Pons (tissue), 1 donor: ENCODE measurements around the gene FHIT.

Experiments
- DNase-seq: peaks from one replicate; pipeline ENCODE4 v3.0.0-alpha.2; 2016; ENCODE audit warnings: low spot score

FHIT gene

DNA sequence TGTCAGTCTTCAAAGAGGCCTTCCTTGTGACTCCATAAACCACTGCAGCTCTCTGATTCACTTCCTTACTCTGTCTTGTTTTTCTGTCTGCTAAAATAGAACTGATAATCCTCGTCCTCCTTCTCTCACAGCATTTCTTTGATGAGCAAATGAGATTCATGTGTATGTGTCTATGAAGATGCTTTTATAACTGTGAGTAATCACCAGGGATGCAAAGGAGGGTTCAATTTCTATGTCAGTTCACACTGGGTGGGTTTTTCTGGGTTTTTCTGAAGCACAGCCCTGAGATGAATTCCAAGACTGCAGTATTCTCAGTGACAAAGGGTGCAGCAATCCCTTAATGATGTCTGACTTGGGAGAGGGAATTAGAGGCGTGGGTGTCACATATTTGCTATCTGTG, 1454.8 kb downstream of the FHIT start:
- DNase-seq = no peak

DNA sequence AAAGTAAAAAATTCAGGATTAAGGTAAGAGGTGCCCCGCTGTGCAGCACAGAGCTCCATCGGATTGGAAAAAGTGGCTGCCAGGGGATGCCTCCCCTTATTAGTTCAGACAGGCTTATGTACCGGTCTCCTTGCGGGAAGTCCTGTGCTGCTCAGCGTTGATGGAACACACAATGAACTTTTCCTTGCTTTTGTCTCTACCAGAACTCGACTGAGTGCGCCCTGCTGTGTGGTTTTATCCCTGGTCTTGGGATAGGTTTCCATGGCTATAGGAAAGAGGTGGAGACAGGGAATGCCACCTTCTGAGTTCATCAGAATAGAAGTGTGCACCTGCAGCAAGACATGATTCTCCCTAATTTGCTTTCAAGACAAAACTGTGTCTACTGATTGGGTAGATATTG, 1455.5 kb downstream of the FHIT start:
- no peak for DNase-seq

DNA sequence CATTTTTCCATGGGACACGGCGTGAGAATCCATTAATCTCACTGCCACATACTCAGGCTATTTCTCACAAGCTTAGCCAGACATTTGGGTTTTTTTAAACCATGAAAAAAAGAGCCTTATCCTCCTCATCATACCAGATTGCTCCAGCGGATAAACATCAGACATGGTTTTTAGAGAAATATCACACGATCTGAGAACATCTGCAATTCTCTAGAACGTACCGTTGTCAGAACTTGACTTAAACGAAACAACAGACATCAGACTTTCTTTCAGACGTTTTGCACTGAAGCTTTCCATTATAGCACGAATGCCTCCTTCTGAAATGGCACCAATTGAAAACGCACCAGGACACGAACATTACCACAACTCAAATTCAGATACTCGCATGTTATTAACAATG, 1457.3 kb downstream of the FHIT start:
- DNase-seq = no peak

DNA sequence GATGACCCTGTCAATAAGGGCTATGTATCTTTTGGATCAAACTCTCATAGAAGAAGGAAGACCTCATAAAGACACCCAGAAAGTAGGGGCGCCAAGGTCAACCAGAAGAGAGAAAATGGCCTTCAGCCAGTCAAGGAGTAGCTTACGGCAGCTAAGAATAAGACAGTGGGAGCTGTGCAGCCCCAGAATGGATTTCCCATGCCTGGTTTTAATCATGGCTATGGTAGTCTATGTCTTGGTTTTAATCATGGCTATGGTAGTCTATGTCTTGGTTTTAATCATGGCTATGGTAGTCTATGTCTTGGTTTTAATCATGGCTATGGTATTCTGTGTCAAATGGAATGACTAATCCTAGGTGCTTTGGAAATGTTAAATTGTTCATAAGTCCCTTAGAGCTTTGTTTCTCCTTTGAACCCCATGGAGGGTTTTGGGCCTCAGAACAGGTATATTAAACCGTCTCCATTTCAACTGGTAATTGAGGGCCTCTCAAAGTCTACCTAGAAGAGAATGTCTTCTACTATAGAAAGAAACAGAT, 1459.4 kb downstream of the FHIT start:
- DNase-seq = no peak

DNA sequence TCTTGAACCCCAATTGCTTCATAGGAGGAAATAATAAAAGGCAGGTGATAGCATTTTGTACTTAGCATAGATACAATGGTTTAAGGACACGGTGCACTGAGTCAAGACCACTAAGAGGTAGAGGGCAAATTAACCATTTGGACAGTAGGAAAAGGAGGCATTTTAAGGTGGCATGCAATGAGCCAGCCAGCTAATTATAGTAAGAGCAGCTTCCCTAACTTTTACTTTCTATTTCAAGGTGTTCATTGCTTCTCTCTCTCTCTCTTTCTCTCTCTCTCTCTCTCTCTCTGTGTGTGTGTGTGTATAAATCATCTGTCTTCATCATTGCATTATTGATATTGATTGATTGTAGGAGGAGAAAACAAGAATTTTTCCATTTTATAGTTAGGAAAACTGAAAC, 1461.0 kb downstream of the FHIT start:
- DNase-seq = no peak

DNA sequence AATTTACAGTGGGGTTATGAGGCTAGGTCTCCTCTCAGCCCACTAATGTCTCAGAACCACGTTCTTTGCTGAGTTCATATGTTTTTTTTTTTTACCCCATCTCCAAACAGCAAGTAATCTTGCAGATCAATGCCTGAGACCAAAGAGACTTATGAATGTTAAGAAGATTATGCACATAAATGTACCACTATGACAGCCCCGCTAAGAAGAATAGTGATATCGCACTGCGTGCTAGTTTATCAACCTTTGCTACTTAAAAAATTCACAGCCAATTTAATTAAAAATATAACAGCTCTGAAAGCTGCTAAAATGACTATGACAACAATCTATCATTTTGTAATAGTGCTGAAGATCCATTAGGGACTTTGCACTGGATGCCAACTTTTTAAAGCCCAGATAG, 1462.5 kb downstream of the FHIT start:
- DNase-seq = no peak

DNA sequence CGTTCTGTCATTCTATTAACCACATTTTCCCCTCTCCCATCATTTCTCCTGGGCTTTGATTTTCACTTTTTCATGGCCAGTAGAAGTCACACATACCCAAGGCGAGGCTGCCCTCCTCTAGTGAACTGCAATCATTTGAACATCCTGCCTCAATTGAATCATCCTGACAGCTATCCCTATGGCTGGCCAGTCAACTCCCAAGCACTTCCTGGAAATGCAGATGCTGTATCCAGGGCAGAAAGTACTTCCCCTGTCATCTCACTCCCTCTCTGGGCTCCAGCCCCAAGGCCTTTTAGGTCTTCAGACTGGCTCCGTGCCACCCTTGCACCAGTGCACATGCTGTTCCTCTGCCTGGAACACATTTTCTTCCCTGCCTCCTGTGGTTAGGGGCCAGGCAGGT, 1463.1 kb downstream of the FHIT start:
- no peak for DNase-seq

DNA sequence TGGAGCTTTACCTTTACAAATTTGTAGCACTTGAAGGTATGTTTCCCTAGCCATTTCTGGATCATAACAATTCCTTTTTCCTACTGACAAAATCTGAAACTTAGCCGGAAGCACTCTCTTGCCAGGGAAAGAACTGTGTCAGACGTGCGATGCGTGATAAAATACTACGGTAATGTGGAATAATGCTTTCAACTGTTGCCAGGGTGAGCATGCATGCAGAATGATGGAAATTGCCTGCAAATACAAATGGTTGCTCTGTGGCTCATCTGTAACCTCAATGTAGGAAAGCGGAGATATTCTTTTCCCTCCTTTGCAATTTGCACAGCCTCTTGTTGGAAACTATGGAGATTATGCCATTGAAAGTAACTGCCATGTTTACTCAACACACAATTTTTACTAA, 1464.9 kb downstream of the FHIT start:
- no peak for DNase-seq

DNA sequence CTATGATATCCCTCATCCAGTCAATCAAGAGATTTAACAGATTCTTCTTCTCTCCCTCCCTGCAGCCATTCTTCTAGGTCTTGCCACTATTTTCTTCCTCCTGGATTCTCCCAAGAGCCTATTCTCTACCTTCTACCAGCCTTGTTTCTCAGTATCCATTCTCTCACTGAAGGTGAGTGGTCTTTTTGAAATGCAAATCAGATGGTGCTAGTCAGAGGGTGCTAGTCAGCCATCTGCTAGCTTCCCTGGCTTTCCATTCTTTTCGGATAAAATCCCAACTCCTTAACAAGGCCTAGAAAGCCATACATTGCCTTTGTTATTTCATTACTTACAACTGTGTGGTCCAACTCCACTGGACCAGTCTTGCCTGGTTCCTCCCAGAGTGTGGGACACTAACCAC, 1467.1 kb downstream of the FHIT start:
- no peak for DNase-seq

DNA sequence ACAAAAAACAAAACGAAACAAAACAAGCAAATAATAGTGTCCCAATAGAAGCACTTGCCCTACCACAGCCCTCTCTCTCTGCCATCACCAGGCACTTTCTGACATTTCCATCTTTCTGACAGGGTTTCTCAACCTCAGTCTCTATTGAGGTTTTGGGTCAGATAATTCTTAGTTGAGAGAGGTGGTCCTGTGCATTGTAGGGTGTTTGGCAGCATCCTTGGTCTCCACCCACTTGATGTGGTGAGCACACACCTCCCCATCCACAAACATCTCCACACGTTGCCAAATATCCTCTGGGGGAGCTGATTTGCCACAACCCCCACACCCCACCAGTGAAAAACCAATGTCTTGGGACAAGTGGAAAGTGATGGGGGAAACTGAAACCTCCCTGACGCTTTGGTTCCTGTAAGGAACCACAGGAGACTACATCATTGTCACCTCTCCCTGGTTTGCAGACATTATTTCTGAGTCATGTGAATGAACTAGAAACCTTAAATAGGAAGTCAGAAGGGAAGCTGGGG, 1467.7 kb downstream of the FHIT start:
- no peak for DNase-seq

DNA sequence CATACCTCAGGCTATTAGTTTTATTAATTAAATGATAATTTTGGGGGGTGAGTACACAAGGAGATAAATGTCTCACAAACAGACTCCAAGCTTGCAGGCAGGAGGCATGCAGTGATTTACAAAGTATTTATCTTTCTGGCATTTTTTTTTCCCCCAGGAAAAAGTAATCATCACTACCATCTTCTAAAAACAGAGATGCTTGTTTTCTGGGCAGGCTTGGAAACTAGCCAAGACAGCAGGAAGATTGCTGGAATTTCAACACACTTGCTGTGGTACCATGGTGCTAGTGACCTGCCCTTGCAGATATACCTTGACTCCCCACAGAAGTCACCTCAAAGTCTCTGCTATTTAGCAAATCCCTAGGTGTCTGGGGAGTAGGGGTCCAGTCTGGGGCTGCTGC, 1468.6 kb downstream of the FHIT start:
- no peak for DNase-seq

DNA sequence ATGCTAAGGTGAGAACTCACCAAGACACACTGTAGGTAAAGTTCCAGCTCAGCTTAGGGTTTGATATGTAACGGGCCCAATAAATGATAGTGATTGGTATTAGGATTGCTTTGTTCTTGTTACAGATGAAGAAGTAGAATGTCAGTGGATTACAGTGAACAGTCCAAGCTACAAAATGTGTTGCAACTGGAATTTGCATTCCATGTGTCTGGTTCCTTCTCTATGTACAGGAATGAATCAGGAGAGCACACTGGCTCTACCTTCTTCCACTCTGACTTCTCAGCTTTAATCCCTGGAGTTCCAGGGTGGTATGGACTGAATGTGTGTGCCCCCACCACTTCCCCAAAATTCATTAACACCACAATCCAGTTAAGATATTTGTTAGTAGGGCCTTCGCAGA, 1471.0 kb downstream of the FHIT start:
- no peak for DNase-seq

DNA sequence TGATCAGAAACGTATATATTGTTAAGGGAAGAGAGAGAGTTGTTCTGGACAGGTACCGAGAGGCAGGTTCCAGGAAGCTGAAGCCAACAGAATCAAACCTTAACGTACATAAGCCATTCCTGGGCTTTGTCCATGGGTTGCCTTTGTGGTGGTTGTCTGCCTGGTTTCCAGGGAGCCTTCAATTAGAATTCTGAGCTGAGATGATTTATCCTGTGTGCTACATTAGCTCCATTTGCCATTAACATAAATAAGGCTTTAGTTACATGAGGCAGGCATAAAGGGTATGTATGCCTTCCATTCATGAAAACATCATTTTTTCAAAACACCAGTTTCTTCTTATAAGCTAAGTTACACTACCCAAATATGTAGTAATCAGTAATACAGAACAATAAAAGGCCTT, 1472.0 kb downstream of the FHIT start:
- no peak for DNase-seq

DNA sequence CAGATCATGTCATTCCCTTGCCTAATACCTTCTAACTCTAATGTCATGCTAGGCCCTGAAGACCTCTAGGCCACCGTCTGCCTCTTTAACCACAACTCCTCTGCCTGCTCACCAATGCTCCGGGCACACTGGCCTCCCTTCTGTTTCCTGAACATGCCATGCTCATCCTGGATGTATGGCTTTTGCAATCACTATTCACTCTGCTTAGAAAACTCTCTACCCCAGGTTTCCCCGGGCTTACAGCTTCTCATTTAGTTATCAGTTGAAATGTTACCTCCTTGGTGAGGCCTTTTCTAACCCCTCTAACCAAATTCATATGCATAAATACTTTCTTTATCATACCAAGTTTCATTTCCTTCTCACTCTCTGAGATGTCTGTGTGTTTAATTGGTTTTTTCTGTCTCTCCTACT, 1473.6 kb downstream of the FHIT start:
- no peak for DNase-seq

DNA sequence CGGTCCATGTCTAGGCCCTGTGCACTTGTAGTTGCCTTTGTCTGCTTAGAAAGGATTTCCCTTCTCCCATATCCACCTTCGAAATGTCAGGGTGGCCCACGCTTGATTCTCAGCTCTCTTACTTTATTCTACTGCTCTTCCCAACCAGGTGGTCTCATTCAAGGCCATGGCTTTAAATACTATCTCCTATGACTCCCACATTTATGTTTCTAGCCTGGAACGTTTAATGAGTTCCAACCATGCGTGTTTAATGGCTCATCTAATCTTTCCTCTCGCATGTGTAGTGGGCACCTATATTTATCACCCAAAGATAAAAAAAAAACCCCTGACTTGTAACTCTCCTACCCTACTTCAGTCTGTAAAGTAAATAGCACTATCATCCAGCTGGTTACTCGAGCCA, 1474.2 kb downstream of the FHIT start:
- DNase-seq = no peak

DNA sequence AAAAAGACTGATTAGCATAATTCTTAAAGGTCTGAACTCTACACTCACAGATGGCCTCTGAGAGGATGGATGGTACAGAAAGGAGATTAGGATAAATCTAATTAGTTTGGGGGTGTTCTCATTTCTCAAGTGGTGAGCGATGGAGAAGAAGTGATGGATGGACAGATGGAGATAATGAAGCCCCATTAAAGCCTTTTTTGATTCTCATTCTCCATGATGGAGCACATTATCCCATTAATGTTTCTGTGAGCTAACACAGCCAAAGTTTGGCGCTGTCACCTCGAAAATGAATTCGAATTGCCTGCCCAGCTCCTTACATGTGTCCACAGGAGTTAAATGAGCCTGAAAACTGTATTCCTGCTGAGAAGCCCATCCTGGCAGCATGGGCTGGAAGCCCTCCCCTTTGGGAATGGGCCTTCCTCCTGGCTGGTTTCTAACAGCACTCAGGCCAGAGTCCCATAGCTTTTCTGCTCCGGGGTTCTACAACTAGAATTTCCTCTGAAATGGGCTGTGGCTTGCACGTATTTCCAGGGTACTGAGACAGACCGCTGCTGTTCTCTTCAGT, 1475.4 kb downstream of the FHIT start:
- DNase-seq = no peak

DNA sequence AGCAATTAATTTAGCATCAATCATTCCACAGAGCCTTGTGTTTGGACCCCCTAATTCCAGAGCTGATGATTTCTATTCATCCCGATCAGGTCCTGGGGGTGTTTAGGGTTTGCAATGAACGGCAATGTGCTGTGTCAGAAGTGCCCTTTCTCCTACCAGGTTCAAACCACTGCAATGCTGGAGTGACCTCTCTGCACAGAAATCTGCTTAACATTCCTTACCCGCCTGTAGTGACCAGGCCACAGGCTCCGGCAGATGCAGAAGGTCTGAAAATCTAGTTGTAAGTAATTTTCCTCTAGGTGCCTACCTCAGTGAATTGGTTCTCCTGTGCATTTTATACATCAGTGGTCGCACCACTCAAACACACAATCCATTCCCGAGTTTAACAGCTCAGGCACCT, 1476.1 kb downstream of the FHIT start:
- DNase-seq = no peak

DNA sequence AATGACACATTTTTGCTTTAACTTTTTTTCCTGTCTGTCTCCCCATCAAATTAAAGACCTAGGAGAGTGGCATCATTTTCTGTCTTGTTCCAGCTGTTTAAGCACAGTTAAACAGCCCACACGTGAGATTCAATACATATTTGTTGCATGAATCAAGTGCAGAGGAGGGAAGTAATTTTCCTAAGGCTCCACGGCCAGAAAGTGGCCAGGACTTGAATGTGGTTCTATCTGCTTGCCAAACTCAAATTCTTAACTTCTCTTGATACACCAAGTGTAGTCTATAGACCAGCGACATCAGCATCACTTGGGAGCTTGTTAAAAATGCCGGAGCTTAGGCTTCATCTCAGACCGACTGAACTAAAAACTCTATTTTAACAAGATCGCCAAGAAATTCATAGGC, 1476.6 kb downstream of the FHIT start:
- no peak for DNase-seq

DNA sequence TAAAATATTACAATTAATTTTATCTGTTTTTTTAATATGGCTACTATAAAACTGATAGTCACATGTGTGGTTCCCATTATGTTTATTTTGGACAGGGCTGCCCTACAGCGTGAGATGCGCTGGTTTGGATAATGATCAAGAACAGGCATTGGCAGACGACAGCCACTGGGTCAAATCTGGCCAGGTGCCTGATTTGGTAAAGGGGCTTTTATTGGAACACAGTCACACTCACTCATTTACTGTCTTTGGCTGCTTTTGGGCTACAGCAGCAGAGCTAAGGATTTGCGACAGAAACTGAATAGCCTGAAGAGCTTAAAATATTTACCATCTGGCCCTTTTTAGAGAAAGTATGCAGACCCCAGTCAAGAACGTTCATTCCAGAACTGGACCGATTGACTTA, 1477.3 kb downstream of the FHIT start:
- no peak for DNase-seq

DNA sequence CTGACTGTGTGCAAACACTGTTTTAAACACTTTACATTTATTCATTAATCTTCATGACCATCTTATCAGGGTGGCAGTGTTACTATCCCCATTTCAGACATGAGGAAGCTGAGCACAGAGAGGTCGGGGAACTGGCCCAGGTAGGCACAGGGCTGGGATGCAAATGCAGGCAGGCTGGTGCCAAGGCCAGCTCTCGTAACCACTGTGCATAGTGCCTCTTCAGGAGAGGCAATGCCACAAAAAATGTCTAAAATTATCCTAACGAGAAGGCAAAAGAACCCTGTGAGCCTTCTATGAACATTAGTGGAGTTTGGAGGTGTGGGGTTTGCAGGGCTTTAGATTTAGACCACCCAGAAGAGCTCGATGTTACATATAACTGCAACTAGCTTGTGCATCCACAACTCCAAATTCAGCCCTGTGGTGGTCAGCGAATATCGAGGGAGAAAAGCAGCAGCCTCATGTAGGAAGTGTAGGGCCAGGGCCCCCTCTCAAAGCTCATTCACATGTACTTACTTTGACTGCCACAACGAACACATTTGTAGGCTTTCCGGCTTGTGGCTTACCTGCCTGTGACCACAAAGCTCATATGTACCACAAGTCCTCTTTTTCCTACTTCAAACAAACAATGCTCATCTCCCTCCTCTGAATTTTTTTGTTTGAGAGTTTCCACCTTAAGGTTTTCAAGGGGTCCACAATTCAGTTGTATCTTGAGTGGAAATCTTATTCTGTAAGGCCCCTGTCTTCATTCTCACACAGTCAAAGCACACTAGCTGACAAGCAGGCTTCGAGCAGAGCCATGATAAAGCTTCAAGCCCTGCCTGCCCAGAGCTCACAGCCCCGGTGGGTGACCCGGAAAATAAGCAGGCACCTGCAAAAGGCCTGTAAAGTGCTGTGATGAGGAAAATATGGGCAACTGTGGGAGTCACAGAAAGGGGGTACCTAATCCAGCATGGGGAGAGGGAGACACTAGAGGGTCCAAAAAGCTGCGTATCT, 1478.5 kb downstream of the FHIT start:
- no peak for DNase-seq

DNA sequence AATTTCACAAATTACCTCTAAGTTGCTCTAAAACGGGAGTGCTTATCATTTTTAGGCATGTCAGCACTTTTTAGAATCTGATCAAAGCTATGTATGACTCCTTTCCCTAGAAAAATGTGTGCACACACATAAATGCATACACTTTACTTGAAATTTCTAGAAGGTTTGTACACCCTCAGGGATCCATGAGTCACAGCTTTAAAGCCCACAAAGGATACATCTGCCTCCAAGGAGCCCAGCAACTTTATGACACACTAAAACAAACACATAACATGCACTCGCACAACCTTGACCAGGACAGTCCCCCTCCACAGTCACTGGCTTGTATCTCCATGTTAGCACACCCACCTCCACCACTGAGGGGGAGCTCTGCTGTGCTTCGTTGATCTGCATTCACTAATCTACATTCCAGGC, 1479.5 kb downstream of the FHIT start:
- DNase-seq = no peak

DNA sequence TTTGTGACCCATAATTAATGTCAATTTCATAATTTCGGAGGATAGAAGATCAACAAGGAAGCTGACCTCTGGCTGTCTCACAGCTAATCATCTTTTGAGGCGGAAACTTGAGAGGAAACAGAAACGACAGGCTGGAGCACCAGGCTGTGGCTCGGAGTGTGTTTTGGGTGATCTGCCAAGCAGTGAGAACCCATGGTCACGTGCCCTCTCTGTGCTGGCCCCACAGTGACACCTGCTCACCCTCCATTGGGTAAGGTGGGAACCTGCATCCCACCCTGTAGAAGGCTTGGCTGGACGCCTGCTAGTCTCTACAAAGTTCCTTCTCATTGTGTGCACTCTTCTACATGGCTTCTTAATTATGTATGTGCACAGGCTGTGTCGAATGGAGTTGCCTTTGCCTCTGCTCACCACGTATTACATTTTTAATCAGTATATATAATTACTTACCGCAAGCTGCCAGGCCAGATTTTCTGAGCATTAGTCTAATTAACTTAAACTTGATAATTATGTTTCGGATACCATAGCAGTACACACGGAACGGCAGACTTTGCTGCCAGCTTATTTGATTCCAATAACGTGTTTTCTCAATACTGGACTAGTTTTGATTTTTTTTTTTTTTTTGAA, 1482.0 kb downstream of the FHIT start:
- no peak for DNase-seq
